ENCODE measurements around the gene DIS3. TPM values are rescaled to one million over a fixed set of nuclear protein-coding genes. Genes with fewer than 3 reads are reported as not detected.
A peak's percentile ranks its signal among the peaks of the same experiment; 100 is the strongest.

Gene DIS3
- total RNA-seq (10 to 100 TPM; 13.6 to 24.5 (median 19.5) TPM), polyA plus RNA-seq (10 to 100 TPM in 1 of 3 donors, 1 to 10 TPM in 2; 5.4 to 11.8 (median 6.9) TPM)

- H3K27ac ChIP-seq: peak within 1 kb of the TSS; percentile 87 to 92 (median 88)
- intact Hi-C loops (cut with DNase I): loop anchor here (2.0 to 5.0 kb wide), 2 partner anchors 55 to 276 kb away; partner anchors contain the start of genes BORA, KLF5 and MZT1
- peaks cover 7 to 30% (median 13%) of the 10 kb centered on the region in 4 donors for H3K36me3 ChIP-seq
- peak within 1 kb of the TSS; percentile 82 to 95 (median 94) for H3K4me3 ChIP-seq
- TF ChIP-seq, protein P1, sequence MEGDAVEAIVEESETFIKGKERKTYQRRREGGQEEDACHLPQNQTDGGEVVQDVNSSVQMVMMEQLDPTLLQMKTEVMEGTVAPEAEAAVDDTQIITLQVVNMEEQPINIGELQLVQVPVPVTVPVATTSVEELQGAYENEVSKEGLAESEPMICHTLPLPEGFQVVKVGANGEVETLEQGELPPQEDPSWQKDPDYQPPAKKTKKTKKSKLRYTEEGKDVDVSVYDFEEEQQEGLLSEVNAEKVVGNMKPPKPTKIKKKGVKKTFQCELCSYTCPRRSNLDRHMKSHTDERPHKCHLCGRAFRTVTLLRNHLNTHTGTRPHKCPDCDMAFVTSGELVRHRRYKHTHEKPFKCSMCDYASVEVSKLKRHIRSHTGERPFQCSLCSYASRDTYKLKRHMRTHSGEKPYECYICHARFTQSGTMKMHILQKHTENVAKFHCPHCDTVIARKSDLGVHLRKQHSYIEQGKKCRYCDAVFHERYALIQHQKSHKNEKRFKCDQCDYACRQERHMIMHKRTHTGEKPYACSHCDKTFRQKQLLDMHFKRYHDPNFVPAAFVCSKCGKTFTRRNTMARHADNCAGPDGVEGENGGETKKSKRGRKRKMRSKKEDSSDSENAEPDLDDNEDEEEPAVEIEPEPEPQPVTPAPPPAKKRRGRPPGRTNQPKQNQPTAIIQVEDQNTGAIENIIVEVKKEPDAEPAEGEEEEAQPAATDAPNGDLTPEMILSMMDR (IDR thresholded peaks at IDR 0.05): no peak
- peak; percentile 38 to 66 for TF ChIP-seq POLR2A (IDR thresholded peaks at IDR 0.05)
- peak; percentile 72 to 92 (median 88) for TF ChIP-seq POLR2AphosphoS5 (IDR thresholded peaks at IDR 0.05)
- peak in 2 of 4 donors; percentile 6 to 20 for TF ChIP-seq EP300 (IDR thresholded peaks at IDR 0.05)
- H3K4me1 ChIP-seq: peaks cover 0 to 41% (median 32%) of the 10 kb centered on the region in 4 donors
- no peaks in the 10 kb centered on the region for H3K27me3 ChIP-seq
- DNase-seq: peak; percentile 98
- no peaks in the 10 kb centered on the region for H3K9me3 ChIP-seq
- WGBS, 2 donors: 0% methylated on average over 81 of the region's 81 CpGs
These were observed at the start of gene DIS3, which contains the start of gene PIBF1 for GRCh38 chr13:72781451-72782439. Gene DIS3, minus strand, starts transcription at chr13:72781900. Its CDS starts 68 bp downstream, at chr13:72781832. Gene PIBF1, plus strand, starts transcription at chr13:72782133. Its CDS starts 1,337 bp downstream, at chr13:72783470.

GRCh38 chr13:72823724-72824123 lies 42.0 kb upstream of the DIS3 start:
- 90 to 91% methylated on average over 3 of the region's 3 CpGs for WGBS, 2 donors
- H3K4me3 ChIP-seq: no peak overlapping the region
- intact Hi-C loops (cut with DNase I): no loop called here
- H3K9me3 ChIP-seq: no peaks in the 10 kb centered on the region
- peaks cover 0 to 19% (median 9%) of the 10 kb centered on the region in 4 donors for H3K4me1 ChIP-seq
- H3K27me3 ChIP-seq: no peaks in the 10 kb centered on the region
- TF ChIP-seq POLR2A (IDR thresholded peaks at IDR 0.05) (no peak), POLR2AphosphoS5 (IDR thresholded peaks at IDR 0.05) (no peak), EP300 (IDR thresholded peaks at IDR 0.05) (no peak)
- TF ChIP-seq, protein P1 (IDR thresholded peaks at IDR 0.05): no peak
- H3K36me3 ChIP-seq: peaks cover 0 to 29% (median 3%) of the 10 kb centered on the region in 4 donors
- DNase-seq: no peak
- H3K27ac ChIP-seq: no peak overlapping the region

DNA sequence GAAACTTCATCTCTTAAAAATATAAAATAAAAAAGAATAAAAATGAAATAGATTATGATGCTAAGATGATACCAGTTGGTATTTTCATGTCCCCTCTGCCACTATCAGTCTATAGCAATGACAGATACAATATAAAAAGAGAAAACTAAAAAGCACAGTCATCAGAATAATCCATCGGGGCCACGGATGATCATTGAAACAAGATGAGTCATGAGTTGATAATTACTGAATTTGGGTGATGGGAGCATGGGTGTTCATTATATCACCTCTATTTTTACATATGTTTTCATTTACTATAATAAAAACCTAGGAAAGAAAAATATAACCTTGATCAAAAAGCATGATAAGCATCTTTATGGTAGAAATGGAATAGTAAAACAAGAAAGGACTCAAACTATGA lies 41.4 kb upstream of the DIS3 start:
- H3K36me3 ChIP-seq: peaks cover 0 to 28% (median 3%) of the 10 kb centered on the region in 4 donors
- H3K27me3 ChIP-seq: no peaks in the 10 kb centered on the region
- no peak for TF ChIP-seq EP300 (IDR thresholded peaks at IDR 0.05)
- WGBS, 2 donors: 36 to 76% methylated on average over 2 of the region's 2 CpGs
- DNase-seq: no peak
- no peak overlapping the region for H3K4me3 ChIP-seq
- H3K4me1 ChIP-seq: peaks cover 0 to 19% (median 9%) of the 10 kb centered on the region in 4 donors
- H3K27ac ChIP-seq: no peak overlapping the region
- H3K9me3 ChIP-seq: no peaks in the 10 kb centered on the region
- intact Hi-C loops (cut with DNase I): no loop called here

- Histone ChIP-seq H3K27ac (no peak overlapping the region), H3K36me3 (peaks cover 0 to 18% (median 0%) of the 10 kb centered on the region in 4 donors), H3K27me3 (no peaks in the 10 kb centered on the region), H3K4me3 (no peak overlapping the region), H3K4me1 (peaks cover 0 to 19% (median 9%) of the 10 kb centered on the region in 4 donors), H3K9me3 (no peaks in the 10 kb centered on the region)
- WGBS, 2 donors: 28 to 58% methylated on average over 1 of the region's 1 CpG
- intact Hi-C loops (cut with DNase I): no loop called here
- no peak for DNase-seq
- TF ChIP-seq POLR2AphosphoS5 (IDR thresholded peaks at IDR 0.05) (no peak), POLR2A (IDR thresholded peaks at IDR 0.05) (no peak), EP300 (IDR thresholded peaks at IDR 0.05) (no peak)
- TF ChIP-seq, protein P1 (IDR thresholded peaks at IDR 0.05): no peak
These were observed 39.2 kb upstream of the DIS3 start for GRCh38 chr13:72820898-72821279.
